Effector memory CD4-positive, alpha-beta T cell (primary cell): ENCODE measurements around the gene A4GALT.
"Not testable (repeated sequence)": the region's sequence is repeated elsewhere in the genome, so short reads cannot be mapped to it uniquely, and the experiment has no call there.

Experiments
- DNase-seq, 3 donors: peaks; one replicate each; pipeline ENCODE4 v3.0.0-alpha.2; 2020
- H3K27ac ChIP-seq: 2 replicates; pipeline ENCODE4 v1.7.0; 2013; ENCODE audit warnings: mild to moderate bottlenecking, low read length, moderate library complexity; ENCODE audit not compliant: insufficient read depth, poor library complexity, severe bottlenecking
- H3K27me3 ChIP-seq: replicated peaks from 2 replicates; pipeline ENCODE4 v1.7.0; 2013; ENCODE audit warnings: mild to moderate bottlenecking, low read length; ENCODE audit not compliant: insufficient read depth, control insufficient read depth, poor library complexity, severe bottlenecking
- H3K36me3 ChIP-seq: 2 replicates; pipeline ENCODE4 v1.7.0; 2013; ENCODE audit warnings: mild to moderate bottlenecking, low read length, moderate library complexity; ENCODE audit not compliant: control insufficient read depth, insufficient read depth
- H3K4me1 ChIP-seq: 2 replicates; pipeline ENCODE4 v1.7.0; 2013; ENCODE audit warnings: low read length, mild to moderate bottlenecking; ENCODE audit not compliant: control insufficient read depth, insufficient read depth, poor library complexity, severe bottlenecking
- H3K4me3 ChIP-seq: 2 replicates; pipeline ENCODE4 v1.7.0; 2013; ENCODE audit warnings: low read length, low read depth, mild to moderate bottlenecking; ENCODE audit not compliant: insufficient read depth, poor library complexity, severe bottlenecking
- H3K9me3 ChIP-seq: 2 replicates; pipeline ENCODE4 v1.7.0; 2013; ENCODE audit warnings: mild to moderate bottlenecking, low read length, moderate library complexity; ENCODE audit not compliant: control insufficient read depth

The A4GALT gene

DNA sequence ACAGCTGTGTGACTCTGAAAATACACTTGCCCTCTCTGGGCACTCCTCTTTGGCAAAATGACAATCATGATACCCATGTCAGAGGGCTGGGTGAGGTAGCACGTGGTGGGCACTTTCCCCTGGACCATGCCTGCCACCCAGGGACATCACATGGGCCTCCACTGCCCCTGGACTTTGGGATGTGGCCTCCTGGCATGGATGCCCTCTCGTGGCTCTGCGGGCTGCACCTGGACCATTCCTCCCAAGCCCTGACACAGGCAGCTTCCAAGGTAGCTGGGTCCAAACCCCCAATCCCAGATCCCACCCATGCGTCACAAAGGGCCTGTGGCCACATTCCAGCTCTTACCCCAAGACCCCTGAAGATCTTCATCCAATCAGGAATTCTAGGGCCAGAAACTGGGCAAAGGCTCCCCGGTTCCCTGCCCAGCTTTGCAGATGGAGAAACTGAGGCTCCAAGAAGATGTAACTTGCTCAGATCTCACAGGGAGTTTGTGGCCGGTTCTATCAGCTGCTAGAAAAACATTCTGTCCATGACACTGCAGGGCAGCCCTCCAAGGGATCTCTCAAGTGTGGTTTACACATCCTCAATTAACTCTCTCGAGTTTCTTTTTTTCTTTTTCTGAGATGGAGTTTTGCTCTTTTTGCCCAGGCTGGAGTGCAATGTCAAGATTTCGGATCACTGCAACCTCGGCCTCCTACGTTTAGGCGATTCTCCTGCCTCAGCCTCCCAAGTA is 36.0 kb downstream of the A4GALT start:
- no peak for DNase-seq
- Histone ChIP-seq H3K36me3 (no peaks in the 10 kb centered on the region), H3K9me3 (no peaks in the 10 kb centered on the region), H3K4me1 (no peaks in the 10 kb centered on the region), H3K27ac (no peak overlapping the region), H3K27me3 (no peaks in the 10 kb centered on the region), H3K4me3 (no peak overlapping the region)

DNA sequence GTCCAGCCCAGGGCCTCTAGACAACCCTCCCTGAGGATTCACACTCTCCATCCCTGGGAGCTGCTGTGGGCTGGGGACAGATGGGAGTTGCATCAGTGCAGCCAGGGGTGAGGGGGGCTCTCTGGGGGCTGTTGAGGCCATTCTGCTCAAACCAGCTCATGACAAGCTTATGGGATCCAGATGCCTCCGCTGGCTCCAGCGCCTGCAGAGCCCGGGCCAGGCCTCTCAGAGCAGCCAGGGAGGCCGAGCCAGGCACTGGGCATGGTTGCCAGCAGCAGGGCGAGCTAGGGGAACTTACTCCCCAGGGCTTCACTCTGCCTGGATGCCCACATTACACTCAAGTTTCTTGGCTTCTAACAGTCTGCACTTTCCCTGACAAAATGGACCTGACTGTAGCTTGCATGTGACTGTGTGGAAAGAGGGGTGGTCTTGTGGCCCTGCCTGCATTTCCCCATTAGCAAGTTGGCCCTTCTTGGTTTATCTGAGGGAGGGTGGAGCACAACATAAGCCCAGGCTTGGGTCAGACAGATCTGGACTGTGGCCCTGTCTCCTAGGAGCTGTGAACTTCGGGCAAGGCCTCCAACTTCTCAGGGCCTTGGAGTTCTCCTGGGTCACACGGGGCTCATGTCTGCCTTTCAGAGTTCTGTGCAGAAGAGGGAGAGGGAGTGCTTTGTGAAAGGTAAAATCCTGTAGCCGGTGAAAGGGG is 36.9 kb downstream of the A4GALT start:
- Histone ChIP-seq H3K4me1 (no peaks in the 10 kb centered on the region), H3K9me3 (no peaks in the 10 kb centered on the region), H3K27ac (no peak overlapping the region), H3K27me3 (no peaks in the 10 kb centered on the region), H3K4me3 (no peak overlapping the region), H3K36me3 (no peaks in the 10 kb centered on the region)
- no peak for DNase-seq

DNA sequence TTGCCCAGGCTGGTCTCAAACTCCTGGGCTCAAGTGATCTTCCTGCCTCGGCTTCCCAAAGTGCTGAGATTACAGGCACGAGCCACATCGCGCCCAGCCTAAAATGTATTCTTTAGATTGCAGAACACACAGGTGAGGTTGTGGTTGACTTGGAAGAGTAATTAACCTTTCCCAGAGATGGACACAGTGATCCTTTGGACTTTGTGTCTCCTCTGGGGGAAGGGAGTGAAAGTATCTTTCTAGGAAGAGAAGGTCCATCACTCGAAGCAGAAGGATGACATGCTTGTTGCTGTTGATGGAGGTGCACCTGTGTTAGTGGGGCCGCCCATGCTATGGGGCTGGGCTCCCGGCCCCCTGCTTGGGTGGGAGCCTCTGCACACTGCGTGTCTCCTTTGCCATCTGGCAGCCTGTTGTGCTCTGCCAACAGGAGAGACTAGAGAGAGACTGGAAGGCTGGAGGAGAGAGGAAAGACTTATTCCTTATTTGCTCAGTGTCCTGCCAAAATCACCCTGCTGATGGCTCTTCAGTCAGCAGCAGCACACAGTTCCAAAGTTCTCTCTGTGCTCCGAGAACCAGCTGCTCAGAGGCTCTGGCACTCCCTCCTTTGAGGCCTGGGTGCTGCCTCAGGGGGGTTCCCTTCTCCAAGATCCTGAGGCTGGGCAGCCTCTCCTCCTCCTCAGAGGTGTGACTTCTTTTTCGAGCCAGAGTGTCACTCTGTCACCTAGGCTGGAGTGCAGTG is 38.4 kb downstream of the A4GALT start:
- H3K27me3 ChIP-seq, result no peaks in the 10 kb centered on the region
- no peaks in the 10 kb centered on the region for H3K9me3 ChIP-seq
- no peak overlapping the region for H3K4me3 ChIP-seq
- no peaks in the 10 kb centered on the region for H3K4me1 ChIP-seq
- no peaks in the 10 kb centered on the region for H3K36me3 ChIP-seq
- DNase-seq, result no peak
- H3K27ac ChIP-seq, result no peak overlapping the region

DNA sequence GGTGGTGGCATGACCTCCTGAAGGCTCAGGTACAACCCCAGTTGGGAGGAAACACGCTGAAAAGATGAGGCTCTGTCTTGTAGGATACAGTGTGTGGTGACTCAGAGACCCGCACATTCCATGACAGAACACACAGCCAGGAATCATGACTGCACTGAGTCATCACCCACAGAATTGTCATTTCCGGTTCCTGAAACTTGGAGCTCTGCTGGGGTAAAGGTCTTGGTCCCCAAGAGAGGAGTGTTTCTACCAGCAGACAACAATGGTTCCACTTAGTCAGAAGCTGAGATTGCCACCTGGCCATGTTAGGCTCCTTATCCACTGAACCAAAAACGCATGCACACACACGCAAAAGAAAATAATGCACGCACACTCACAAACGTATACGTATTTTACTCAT is 40.0 kb downstream of the A4GALT start:
- Histone ChIP-seq H3K9me3 (no peaks in the 10 kb centered on the region), H3K36me3 (no peaks in the 10 kb centered on the region), H3K27ac (no peak overlapping the region), H3K27me3 (no peaks in the 10 kb centered on the region), H3K4me1 (no peaks in the 10 kb centered on the region), H3K4me3 (no peak overlapping the region)
- no peak for DNase-seq

DNA sequence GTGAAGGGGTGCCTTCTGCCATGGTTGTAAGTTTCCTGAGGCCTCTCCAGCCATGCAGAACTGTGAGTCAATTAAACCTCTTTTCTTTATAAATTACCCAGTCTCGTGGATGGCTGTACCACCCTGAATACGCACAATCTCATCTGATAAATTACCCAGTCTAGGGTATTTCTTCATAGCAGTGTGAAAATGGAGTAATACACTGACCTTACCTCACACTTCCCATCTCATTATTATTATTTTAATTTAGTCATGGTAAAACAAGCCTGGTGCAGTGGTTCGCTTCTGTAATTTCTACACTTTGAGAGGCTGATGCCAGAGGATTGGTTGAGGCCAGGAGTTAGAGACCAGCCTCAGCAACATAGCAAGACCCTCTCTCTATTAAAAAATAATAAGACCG is 41.0 kb downstream of the A4GALT start:
- no peaks in the 10 kb centered on the region for H3K9me3 ChIP-seq
- H3K4me3 ChIP-seq, result no peak overlapping the region
- no peak for DNase-seq
- H3K27me3 ChIP-seq, result no peaks in the 10 kb centered on the region
- no peak overlapping the region for H3K27ac ChIP-seq
- H3K4me1 ChIP-seq, result no peaks in the 10 kb centered on the region
- H3K36me3 ChIP-seq, result no peaks in the 10 kb centered on the region

DNA sequence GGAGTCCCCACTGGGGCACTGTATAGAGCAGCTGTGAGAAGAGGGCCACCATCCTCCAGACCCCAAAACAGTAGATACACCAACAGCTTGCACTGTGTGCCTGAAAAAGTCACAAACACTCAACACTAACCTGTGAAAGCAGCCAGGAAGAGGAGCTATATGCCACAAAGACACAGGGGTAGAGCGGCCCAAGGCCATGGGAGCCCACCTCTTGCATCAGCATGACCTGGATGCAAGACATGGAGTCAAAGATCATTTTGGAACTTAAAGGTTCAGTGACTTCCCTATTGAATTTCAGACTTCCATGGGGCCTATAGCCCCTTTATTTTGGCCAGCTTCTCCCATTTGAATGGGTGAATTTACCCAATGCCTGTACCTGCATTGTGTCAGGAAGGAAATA is 41.8 kb downstream of the A4GALT start:
- H3K4me3 ChIP-seq, result no peak overlapping the region
- no peak overlapping the region for H3K27ac ChIP-seq
- H3K9me3 ChIP-seq, result no peaks in the 10 kb centered on the region
- no peak for DNase-seq
- H3K36me3 ChIP-seq, result no peaks in the 10 kb centered on the region
- no peaks in the 10 kb centered on the region for H3K4me1 ChIP-seq
- no peaks in the 10 kb centered on the region for H3K27me3 ChIP-seq

DNA sequence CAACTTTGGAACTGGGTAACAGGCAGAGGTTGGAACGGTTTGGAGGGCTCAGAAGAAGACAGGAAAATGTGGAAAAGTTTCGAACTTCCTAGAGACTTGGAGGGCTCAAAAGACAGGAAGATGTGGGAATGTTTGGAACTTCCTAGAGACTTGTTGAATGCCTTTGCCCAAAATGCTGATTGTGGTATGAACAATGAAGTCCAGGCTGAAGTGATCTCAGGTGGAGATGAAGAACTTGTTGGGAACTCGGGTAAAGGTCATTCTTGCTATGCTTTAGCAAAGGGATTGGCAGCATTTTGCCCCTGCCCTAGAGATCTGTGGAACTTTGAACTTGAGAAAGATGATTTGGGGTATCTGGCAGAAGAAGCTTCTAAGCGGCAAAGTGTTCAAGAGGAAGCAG is 42.7 kb downstream of the A4GALT start:
- H3K27ac ChIP-seq, DNase-seq, H3K27me3 ChIP-seq, H3K4me1 ChIP-seq, H3K9me3 ChIP-seq, H3K4me3 ChIP-seq, H3K36me3 ChIP-seq: not testable (repeated sequence)

DNA sequence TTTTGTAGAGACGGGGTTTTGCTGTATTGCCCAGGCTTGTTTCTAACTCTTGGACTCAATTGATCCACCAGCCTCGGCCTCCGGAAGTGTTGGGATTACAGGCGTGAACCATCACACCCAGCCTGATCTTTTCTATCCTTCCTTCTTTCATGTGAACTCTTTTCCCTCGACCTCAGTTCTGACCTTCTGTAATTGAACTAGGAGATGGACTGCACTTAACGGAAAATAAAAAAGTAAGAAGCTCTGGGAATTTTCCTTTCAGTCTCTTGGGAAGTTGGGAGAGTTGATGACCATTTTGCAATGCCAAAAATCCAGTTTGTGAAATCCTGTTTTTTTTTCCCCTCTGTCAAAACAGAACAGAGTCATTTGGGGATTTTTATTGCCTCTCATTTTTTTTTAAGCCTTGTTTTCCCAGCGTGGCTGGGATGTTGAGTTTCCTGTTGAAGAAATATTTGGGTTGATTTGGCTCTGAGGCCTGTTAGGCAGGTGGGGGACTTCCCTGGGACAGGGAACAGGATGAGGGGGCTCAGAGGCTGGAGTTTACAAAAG is 44.5 kb downstream of the A4GALT start:
- no peak for DNase-seq
- no peak overlapping the region for H3K4me3 ChIP-seq
- H3K9me3 ChIP-seq, result no peaks in the 10 kb centered on the region
- no peak overlapping the region for H3K27ac ChIP-seq
- H3K36me3 ChIP-seq, result no peaks in the 10 kb centered on the region
- H3K4me1 ChIP-seq, result peaks cover 5% of the 10 kb centered on the region
- no peaks in the 10 kb centered on the region for H3K27me3 ChIP-seq

DNA sequence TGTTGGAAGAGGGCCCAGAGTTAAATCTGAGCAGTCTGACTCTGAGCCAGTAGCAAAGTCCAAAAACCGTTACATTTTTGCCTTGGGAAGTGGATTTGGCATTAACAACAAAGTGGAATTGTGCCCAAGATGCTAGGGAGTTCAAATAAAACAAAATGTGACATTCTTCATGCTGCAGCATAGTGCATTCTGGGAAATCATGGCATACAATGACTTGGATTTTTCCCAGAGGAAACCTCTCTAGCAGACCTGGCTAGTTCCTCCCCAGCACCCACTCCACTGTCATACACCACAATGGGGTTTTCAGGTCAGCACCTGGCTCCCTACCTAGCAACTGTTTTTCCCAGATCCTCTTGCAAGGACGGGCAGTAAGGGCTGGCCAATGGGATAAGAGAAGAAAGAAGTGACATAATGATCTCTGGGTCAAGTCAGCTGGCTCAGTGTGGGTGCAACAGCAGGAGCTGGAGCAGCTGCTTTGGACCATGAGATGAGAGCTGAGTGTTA is 46.7 kb downstream of the A4GALT start:
- Histone ChIP-seq H3K36me3 (no peaks in the 10 kb centered on the region), H3K27ac (no peak overlapping the region), H3K4me1 (peaks cover 5% of the 10 kb centered on the region), H3K9me3 (no peaks in the 10 kb centered on the region), H3K4me3 (no peak overlapping the region), H3K27me3 (no peaks in the 10 kb centered on the region)
- no peak for DNase-seq

DNA sequence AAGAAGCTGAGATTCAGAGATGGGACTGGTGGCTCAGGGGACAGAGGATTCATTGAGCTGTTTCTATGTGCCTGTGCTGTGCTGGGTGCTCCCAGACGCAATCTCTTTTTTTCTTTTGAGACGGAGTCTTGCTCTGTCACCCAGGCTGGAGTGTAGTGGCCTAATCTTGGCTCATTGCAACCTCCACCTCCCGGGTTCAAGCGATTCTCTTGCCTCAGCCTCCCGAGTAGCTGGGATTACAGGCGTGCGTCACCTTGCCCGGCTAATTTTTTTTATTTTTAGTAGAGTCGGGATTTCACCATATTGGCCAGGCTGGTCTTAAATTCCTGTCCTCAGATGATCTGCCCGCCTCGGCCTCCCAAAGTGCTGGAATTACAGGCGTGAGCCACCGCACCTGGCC is 47.6 kb downstream of the A4GALT start:
- not testable (repeated sequence) for H3K36me3 ChIP-seq, DNase-seq, H3K4me3 ChIP-seq, H3K4me1 ChIP-seq, H3K9me3 ChIP-seq, H3K27ac ChIP-seq, H3K27me3 ChIP-seq
